HEK293T (cell line): Measurements from ENCODE around the gene SLC16A3.
"Not testable (repeated sequence)": the region's sequence is repeated elsewhere in the genome, so short reads cannot be mapped to it uniquely, and the experiment has no call there.

Experiments
- CTCF ChIA-PET: fragments of 350-600 bp; formaldehyde crosslinking; extraction: SDS; loops from one replicate; lab custom pipeline; 2021; ENCODE audit warnings: antibody characterized with exemption, inconsistent platforms; lab: Yijun Ruan, JAX
- POLR2A ChIA-PET: fragments of 350-600 bp; formaldehyde crosslinking; extraction: SDS; loops from one replicate; lab custom pipeline; 2020; ENCODE audit warnings: antibody characterized with exemption, inconsistent platforms; lab: Yijun Ruan, JAX
- DNase-seq: peaks from one replicate; pipeline ENCODE4 v3.0.0; 2012; ENCODE audit warnings: mixed read lengths; ENCODE audit errors: extremely low spot score
- ARNT ChIP-seq: fragments of 450-650 bp; IDR thresholded peaks from 2 replicates; pipeline ENCODE4 v1.6.1; 2017; ENCODE audit warnings: mild to moderate bottlenecking
- BHLHE40 ChIP-seq: fragments of 450-650 bp; IDR thresholded peaks from 2 replicates; pipeline ENCODE4 v1.6.1; 2016; ENCODE audit warnings: mild to moderate bottlenecking, moderate library complexity, borderline replicate concordance
- CTBP1 ChIP-seq: fragments of 450-650 bp; IDR thresholded peaks from 2 replicates; pipeline ENCODE4 v1.6.1; 2016; ENCODE audit warnings: borderline replicate concordance
- ELF4 ChIP-seq: fragments of 450-650 bp; IDR thresholded peaks from 2 replicates; pipeline ENCODE4 v1.6.1; 2017; ENCODE audit warnings: antibody characterized with exemption
- FOXA1 ChIP-seq: fragments of 450-650 bp; IDR thresholded peaks from 2 replicates; pipeline ENCODE4 v1.6.1; 2016; ENCODE audit warnings: mild to moderate bottlenecking
- FOXK2 ChIP-seq: fragments of 450-650 bp; IDR thresholded peaks from 2 replicates; pipeline ENCODE4 v1.6.1; 2016; ENCODE audit warnings: mild to moderate bottlenecking
- FOXM1 ChIP-seq: fragments of 450-650 bp; IDR thresholded peaks from 2 replicates; pipeline ENCODE4 v1.6.1; 2017; ENCODE audit warnings: mild to moderate bottlenecking, borderline replicate concordance
- HDGF ChIP-seq: fragments of 450-650 bp; IDR thresholded peaks from 2 replicates; pipeline ENCODE4 v1.6.1; 2017; ENCODE audit warnings: antibody characterized with exemption, borderline replicate concordance
- L3MBTL2 ChIP-seq: fragments of 450-650 bp; conservative IDR thresholded peaks from 2 replicates; pipeline ENCODE4 v1.6.1; 2016; ENCODE audit warnings: mild to moderate bottlenecking
- LEF1 ChIP-seq: fragments of 450-650 bp; IDR thresholded peaks from 2 replicates; pipeline ENCODE4 v1.6.1; 2017; ENCODE audit warnings: mild to moderate bottlenecking, borderline replicate concordance
- NFRKB ChIP-seq: fragments of 450-650 bp; IDR thresholded peaks from 2 replicates; pipeline ENCODE4 v1.6.1; 2016; ENCODE audit warnings: mild to moderate bottlenecking, moderate library complexity
- SP1 ChIP-seq: fragments of 450-650 bp; IDR thresholded peaks from 2 replicates; pipeline ENCODE4 v1.6.1; 2017
- SUZ12 ChIP-seq: fragments of 450-650 bp; IDR thresholded peaks from 2 replicates; pipeline ENCODE4 v1.6.1; 2016; ENCODE audit warnings: mild to moderate bottlenecking
- TARDBP ChIP-seq: fragments of 450-650 bp; IDR thresholded peaks from 2 replicates; pipeline ENCODE4 v1.6.1; 2016
- ZNF384 ChIP-seq: fragments of 450-650 bp; IDR thresholded peaks from 2 replicates; pipeline ENCODE4 v1.6.1; 2016
- TF ChIP-seq, protein P1 (sequence below): fragments of 450-650 bp; IDR thresholded peaks from 2 replicates; pipeline ENCODE4 v1.6.1; 2016

The SLC16A3 gene

DNA sequence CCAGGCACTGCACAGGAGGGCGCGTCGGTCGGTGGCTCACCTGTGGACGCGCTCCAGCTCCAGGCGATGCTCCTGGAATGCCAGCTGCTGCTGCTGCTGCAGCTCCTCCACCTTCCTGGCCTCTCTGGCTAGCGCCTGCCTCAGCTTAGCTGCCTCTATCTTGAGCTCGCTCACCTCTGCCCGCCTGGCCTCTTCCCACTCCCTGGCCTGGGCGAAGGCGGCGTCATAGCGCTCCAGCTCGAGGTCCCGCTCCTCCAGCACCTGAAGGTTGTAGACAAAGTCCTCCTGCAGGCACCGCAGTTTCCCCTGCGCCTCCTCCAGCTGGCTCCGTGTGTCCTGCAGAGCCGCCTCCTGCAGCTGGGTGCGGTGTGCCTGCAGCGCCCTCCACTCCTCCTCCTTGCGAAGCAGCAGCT lies 27.3 kb upstream of the SLC16A3 start:
- ChIA-PET CTCF (interaction anchor here (0.6 to 2.2 kb wide), 2 partner anchors 35 to 202 kb away, joined by 5 read pairs; no protein-coding TSS in a partner anchor), POLR2A (no interaction called here)
- TF ChIP-seq ZNF384 (no peak), SUZ12 (no peak), ELF4 (no peak), L3MBTL2 (no peak)
- TF ChIP-seq, protein P1, sequence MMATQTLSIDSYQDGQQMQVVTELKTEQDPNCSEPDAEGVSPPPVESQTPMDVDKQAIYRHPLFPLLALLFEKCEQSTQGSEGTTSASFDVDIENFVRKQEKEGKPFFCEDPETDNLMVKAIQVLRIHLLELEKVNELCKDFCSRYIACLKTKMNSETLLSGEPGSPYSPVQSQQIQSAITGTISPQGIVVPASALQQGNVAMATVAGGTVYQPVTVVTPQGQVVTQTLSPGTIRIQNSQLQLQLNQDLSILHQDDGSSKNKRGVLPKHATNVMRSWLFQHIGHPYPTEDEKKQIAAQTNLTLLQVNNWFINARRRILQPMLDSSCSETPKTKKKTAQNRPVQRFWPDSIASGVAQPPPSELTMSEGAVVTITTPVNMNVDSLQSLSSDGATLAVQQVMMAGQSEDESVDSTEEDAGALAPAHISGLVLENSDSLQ, result no peak
- DNase-seq, result no peak

DNA sequence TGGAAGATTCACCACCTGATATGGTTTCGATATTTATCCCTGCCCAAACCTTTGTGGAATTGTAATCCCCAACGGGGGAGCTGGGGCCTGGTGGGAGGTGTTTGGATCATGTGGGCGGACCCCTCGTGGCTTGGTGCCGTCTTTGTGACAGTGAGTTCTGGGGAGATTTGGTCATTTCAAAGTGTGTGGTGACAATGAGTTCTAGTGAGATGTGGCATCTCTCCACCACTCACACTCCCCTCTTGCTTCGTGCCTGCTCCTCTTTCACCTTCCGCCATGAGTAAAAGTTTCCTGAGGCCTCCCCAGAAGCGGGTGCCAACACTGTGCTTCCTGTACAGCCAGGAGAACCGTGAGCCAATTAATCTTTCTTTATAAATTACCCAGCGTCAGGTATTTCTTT lies 25.9 kb upstream of the SLC16A3 start:
- POLR2A ChIA-PET, result no interaction called here
- CTCF ChIA-PET, result interaction anchor here (0.7 kb wide), 1 partner anchor 23 kb away, joined by 3 read pairs; no protein-coding TSS in a partner anchor
- TF ChIP-seq FOXK2 (no peak), ELF4 (no peak), BHLHE40 (no peak), FOXA1 (no peak), L3MBTL2 (no peak), ARNT (no peak), ZNF384 (no peak), TARDBP (no peak), NFRKB (no peak), SUZ12 (no peak), SP1 (no peak), HDGF (no peak), LEF1 (no peak), CTBP1 (no peak), FOXM1 (no peak)
- TF ChIP-seq, protein P1, result no peak
- no peak for DNase-seq

DNA sequence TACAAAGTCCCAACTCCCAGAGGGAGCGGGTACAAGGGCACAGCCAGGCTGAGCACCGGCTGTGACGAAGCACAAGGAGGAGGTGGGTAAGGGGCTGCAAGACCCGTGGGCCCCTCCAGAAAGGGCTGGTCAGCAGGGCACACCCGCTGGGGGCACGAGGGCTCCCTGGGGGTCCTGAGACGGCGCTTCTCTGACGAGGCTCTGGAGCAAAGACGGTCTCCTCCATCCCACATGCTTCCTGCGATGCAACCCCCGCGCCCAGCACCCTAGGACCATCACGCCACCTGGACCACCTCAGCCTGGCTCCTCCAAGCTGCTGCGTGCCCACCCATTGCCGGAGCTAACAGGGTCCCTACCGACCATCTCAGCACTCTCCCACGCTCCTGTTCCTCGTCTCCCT lies 24.9 kb upstream of the SLC16A3 start:
- ChIA-PET POLR2A (no interaction called here), CTCF (no interaction called here)
- no peak for DNase-seq
- TF ChIP-seq SUZ12, result no peak
- TF ChIP-seq, protein P1, result no peak
- no peak for TF ChIP-seq ARNT
- no peak for TF ChIP-seq FOXK2
- TF ChIP-seq NFRKB, result no peak
- TF ChIP-seq ZNF384, result no peak
- no peak for TF ChIP-seq TARDBP
- no peak for TF ChIP-seq SP1
- TF ChIP-seq L3MBTL2, result no peak
- TF ChIP-seq FOXA1, result no peak
- no peak for TF ChIP-seq FOXM1
- TF ChIP-seq HDGF, result no peak
- TF ChIP-seq BHLHE40, result no peak
- no peak for TF ChIP-seq LEF1
- no peak for TF ChIP-seq ELF4
- no peak for TF ChIP-seq CTBP1

DNA sequence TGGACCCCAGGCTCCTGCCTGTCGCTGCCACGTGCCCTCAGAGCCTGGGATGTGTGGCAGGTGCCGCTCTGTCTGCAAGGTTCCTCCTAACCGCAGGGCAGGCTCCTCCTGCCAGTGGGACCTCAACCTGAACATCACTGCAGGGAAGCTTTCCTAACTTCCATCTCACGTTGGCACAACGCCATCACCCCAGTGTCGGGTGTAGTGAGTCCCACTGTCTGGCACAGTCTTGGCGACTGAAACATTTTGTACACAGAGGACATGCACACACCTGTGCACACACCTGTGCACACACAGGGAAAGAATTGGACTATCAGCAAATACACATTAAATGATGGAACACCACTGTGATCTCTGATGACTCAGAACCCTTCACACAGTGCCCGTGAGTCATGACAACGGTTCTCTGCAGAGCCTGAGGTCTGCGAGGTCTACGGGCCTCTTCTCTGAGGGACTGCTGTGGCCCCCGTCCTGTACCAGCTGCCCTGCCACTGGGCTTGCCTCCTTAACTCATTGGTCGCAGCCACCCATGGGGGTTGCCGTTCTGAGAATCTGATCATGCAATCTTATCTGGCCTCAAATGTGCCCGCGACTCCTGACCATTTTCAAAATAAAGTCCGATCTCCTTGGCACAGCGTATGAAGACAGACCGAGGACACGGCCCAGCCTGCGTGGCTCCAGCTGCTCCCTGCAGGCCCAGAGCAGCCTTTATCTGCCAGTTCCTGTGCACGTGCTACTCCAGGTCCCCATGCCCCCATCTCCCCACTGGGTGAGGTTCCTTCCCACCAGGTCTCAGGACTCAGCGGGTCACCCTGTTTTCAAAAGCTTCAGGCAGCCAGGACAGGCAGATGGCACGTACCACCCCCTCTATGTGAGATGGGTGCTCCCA lies 23.8 kb upstream of the SLC16A3 start:
- no peak for DNase-seq
- ChIA-PET CTCF (interaction anchor here (1.0 to 1.1 kb wide), 2 partner anchors 13 to 122 kb away, joined by 3 to 4 read pairs; no protein-coding TSS in a partner anchor), POLR2A (interaction anchor here (0.9 to 1.4 kb wide), 3 partner anchors 10 to 269 kb away, joined by 4 to 6 read pairs (median 4); no protein-coding TSS in a partner anchor)
- TF ChIP-seq SUZ12 (no peak), HDGF (no peak), FOXA1 (no peak), LEF1 (no peak), NFRKB (no peak), ARNT (no peak), ZNF384 (no peak), FOXK2 (no peak), L3MBTL2 (no peak), TARDBP (no peak), FOXM1 (no peak), ELF4 (no peak), CTBP1 (no peak), BHLHE40 (no peak), SP1 (no peak)
- TF ChIP-seq, protein P1, result no peak

DNA sequence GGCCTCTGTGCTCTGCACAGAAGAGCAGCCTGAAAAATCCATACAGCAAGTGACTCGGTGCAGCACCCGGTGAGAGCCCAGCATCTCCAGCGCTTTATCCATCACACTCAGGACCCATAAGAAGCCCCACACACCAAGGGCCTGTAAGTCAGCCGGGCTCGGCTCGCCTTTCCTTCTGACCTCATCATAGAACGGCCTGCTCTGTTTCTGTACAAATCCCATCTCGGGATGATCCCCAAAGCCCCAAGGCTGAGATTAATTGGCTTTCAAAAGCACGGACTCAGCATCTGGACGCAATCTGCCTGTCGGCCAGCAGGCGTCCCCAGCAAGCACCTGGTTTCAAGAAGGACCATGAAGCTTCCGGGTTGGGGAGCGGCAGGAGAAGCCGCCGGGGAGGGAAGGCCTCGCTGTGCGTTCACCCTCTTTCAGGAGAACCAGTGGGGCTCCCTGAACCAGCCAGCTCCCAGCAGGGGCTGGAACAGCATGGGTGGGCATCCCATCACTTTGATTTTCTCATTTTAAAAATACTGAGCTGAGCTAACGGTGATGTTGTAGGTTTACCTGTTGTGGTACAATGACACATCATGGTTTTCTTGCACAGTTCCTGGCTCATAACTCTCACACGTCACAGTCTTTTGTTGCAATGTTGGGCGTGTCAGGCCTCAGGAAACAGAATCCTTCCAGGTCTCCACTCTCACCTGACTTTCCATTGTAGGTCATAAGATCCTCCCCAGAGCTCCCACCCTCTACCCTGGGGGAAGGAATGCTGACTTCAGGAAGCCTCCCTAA lies 22.9 kb upstream of the SLC16A3 start:
- ChIA-PET POLR2A (interaction anchor here (0.8 to 1.4 kb wide), 4 partner anchors 9 to 269 kb away, joined by 3 to 6 read pairs (median 4); partner anchors contain the start of gene SECTM1), CTCF (interaction anchor here (0.6 to 1.1 kb wide), 5 partner anchors 14 to 222 kb away, joined by 3 to 4 read pairs (median 3); no protein-coding TSS in a partner anchor)
- TF ChIP-seq HDGF (0 out of 2 replicates have a peak, but pooled peaks have one; percentile 19), FOXK2 (no peak), SP1 (no peak), TARDBP (no peak), BHLHE40 (no peak), L3MBTL2 (no peak), SUZ12 (no peak), ARNT (no peak), FOXA1 (no peak), ELF4 (peak; percentile 85), NFRKB (no peak), LEF1 (no peak), ZNF384 (no peak), CTBP1 (no peak)
- TF ChIP-seq, protein P1, result no peak
- peak; percentile 84 for DNase-seq

DNA sequence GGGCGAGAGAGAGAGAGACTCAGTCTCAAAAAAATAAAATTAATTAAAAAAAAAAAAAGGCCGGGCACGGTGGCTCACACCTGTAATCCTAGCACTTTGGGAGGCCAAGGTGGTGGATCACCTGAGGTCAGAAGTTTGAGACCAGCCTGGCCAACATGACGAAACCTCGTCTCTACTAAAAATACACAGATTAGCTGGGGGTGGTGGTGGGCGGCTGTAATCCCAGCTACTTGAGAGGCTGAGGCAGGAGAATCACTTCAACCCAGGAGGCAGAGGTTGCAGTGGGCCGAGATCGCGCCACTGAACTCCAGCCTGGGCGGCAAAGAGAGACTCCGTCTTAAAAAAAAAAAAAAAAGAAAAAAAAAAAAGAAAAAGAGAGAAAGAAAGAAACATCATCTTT lies 18.2 kb upstream of the SLC16A3 start:
- DNase-seq, POLR2A ChIA-PET, CTCF ChIA-PET: not testable (repeated sequence)
